Hepatocyte (in vitro differentiated cells): Measurements from ENCODE around the gene KIAA0825. TPM values are rescaled to one million over a fixed set of nuclear protein-coding genes. Genes with fewer than 3 reads are reported as not detected.
A peak's percentile ranks its signal among the peaks of the same experiment; 100 is the strongest.

Source experiments
- DNase-seq: peaks from one replicate; pipeline ENCODE4 v3.0.0-alpha.2; 2016; ENCODE audit warnings: low spot score
- H2AFZ ChIP-seq: fragments of 200-600 bp; sonication (generic); 2 replicates; pipeline ENCODE4 v1.6.0; 2016; ENCODE audit warnings: antibody characterized with exemption, mild to moderate bottlenecking
- H3K27ac ChIP-seq: fragments of 200-600 bp; sonication (generic); 2 replicates; pipeline ENCODE4 v1.5.1; 2016; ENCODE audit warnings: mild to moderate bottlenecking
- H3K27me3 ChIP-seq: fragments of 200-600 bp; sonication (generic); 2 replicates; pipeline ENCODE4 v1.6.1; 2016
- H3K36me3 ChIP-seq: fragments of 200-600 bp; sonication (generic); replicated peaks from 2 replicates; pipeline ENCODE4 v1.5.1; 2016; ENCODE audit warnings: low read depth; ENCODE audit not compliant: insufficient read depth
- H3K4me1 ChIP-seq: fragments of 200-600 bp; sonication (generic); 2 replicates; pipeline ENCODE4 v1.5.1; 2016; ENCODE audit warnings: mild to moderate bottlenecking, moderate library complexity; ENCODE audit not compliant: insufficient read depth
- H3K4me2 ChIP-seq: fragments of 200-600 bp; sonication (generic); 2 replicates; pipeline ENCODE4 v1.6.0; 2016
- H3K4me3 ChIP-seq: fragments of 200-600 bp; sonication (generic); 2 replicates; pipeline ENCODE4 v1.5.1; 2016; ENCODE audit warnings: mild to moderate bottlenecking
- H3K79me2 ChIP-seq: fragments of 200-600 bp; sonication (generic); 2 replicates; pipeline ENCODE4 v1.6.0; 2017; ENCODE audit warnings: mild to moderate bottlenecking
- H3K9me2 ChIP-seq: fragments of 200-600 bp; sonication (generic); replicated peaks from 2 replicates; pipeline ENCODE4 v1.6.0; 2017; ENCODE audit warnings: mild to moderate bottlenecking; ENCODE audit not compliant: insufficient read depth
- H3K9me3 ChIP-seq: fragments of 200-600 bp; sonication (generic); 2 replicates; pipeline ENCODE4 v1.5.1; 2016; ENCODE audit warnings: low read depth, mild to moderate bottlenecking
- H4K20me1 ChIP-seq: fragments of 200-600 bp; sonication (generic); 2 replicates; pipeline ENCODE4 v1.6.0; 2016; ENCODE audit warnings: mild to moderate bottlenecking; ENCODE audit not compliant: insufficient read depth, poor library complexity, severe bottlenecking
- CTCF ChIP-seq: fragments of 200-600 bp; sonication (generic); IDR thresholded peaks from 2 replicates; pipeline ENCODE4 v1.5.1; 2016; ENCODE audit warnings: antibody characterized with exemption, mild to moderate bottlenecking; ENCODE audit not compliant: poor library complexity
- EZH2 ChIP-seq: fragments of 200-600 bp; sonication (generic); IDR thresholded peaks from 2 replicates; pipeline ENCODE4 v1.6.1; 2016; ENCODE audit warnings: antibody characterized with exemption, mild to moderate bottlenecking, borderline replicate concordance
- EZH2phosphoT487 ChIP-seq: fragments of 200-600 bp; sonication (generic); IDR thresholded peaks from one replicate; pipeline ENCODE4 v1.6.1; 2018; ENCODE audit warnings: antibody characterized with exemption, mild to moderate bottlenecking, low read depth, moderate library complexity; ENCODE audit not compliant: unreplicated experiment, severe bottlenecking
- WGBS: methylation state at CpG from one replicate; pipeline ENCODE4 v1.1.6; 2016; ENCODE audit warnings: low lambda C conversion rate; ENCODE audit errors: missing lambda C conversion rate; 5-methylcytosine and 5-hydroxymethylcytosine counted together
- polyA plus RNA-seq: library from polyadenylated mRNA; unstranded; fragments of >200 nt; fragmentation: Nextera tagmentation; extraction: Ambion mirVana; gene quantifications from 2 replicates; pipeline ENCODE4 v1.2.1, GENCODE V29; 2016
- total RNA-seq: library from RNA; depleted of rRNA; stranded (reverse); fragments of >200 nt; gene quantifications from 2 replicates; pipeline ENCODE4 v1.2.3, GENCODE V29; 2014

KIAA0825 gene
- total and polyA plus RNA-seq, 2 experiments from 2014 or later: 2.1 to 4.5 TPM

- no peak overlapping the region for H3K4me3 ChIP-seq
- no peak overlapping the region for H3K4me2 ChIP-seq
- H3K27ac ChIP-seq: no peak overlapping the region
- H3K9me3 ChIP-seq: peaks cover 7% of the 10 kb centered on the region
- H3K27me3 ChIP-seq: no peaks in the 10 kb centered on the region
- no peak for DNase-seq
- H3K9me2 ChIP-seq: no peaks in the 10 kb centered on the region
- no peaks in the 10 kb centered on the region for H3K36me3 ChIP-seq
- no peak overlapping the region for H2AFZ ChIP-seq
- WGBS: 88% methylated on average over 1 of the region's 1 CpG
- no peaks in the 10 kb centered on the region for H3K79me2 ChIP-seq
- no peaks in the 10 kb centered on the region for H3K4me1 ChIP-seq
- H4K20me1 ChIP-seq: no peaks in the 10 kb centered on the region
- TF ChIP-seq EZH2 (no peak), EZH2phosphoT487 (no peak), CTCF (no peak)
Observed at GRCh38 chr5:94544031-94544650, 74.3 kb downstream of the KIAA0825 start.

DNA sequence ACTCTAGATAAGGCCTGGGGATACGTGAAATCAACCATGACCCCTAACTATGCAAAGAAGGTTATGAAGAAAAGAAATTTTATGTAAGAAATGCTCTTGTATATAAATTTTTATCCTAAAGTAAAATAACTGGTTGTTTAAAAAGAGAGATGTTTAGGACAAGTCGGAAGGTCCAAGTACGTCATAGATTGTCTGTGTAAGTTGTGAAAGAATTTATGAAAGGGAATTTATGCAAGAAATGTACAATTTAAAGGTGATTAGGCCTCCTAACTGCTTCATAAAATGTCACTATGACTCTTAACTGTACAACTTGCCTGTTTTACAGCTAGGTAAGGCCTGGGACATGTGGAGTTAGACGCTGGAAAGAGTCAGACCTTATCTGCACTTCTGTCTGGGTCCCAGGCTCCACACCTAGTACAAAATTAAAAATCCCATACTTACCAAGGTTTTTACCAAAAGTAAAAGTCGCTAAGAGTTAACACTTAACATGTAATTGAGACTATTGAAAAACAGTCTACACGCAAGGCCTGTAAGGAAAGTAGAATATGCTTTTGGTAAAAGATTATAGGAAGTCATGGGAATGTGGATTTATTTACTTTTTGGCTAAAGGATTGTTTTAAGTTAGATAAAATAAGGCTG, 77.4 kb downstream of the KIAA0825 start:
- Histone ChIP-seq H3K4me2 (no peak overlapping the region), H3K9me3 (peaks cover 7% of the 10 kb centered on the region), H3K36me3 (no peaks in the 10 kb centered on the region), H3K4me3 (no peak overlapping the region), H3K27me3 (no peaks in the 10 kb centered on the region), H4K20me1 (no peaks in the 10 kb centered on the region), H3K79me2 (no peaks in the 10 kb centered on the region), H3K9me2 (no peaks in the 10 kb centered on the region), H3K4me1 (no peaks in the 10 kb centered on the region), H2AFZ (no peak overlapping the region), H3K27ac (no peak overlapping the region)
- DNase-seq: no peak
- 88% methylated on average over 6 of the region's 6 CpGs for WGBS
- TF ChIP-seq EZH2phosphoT487 (no peak), CTCF (no peak), EZH2 (no peak)

DNA sequence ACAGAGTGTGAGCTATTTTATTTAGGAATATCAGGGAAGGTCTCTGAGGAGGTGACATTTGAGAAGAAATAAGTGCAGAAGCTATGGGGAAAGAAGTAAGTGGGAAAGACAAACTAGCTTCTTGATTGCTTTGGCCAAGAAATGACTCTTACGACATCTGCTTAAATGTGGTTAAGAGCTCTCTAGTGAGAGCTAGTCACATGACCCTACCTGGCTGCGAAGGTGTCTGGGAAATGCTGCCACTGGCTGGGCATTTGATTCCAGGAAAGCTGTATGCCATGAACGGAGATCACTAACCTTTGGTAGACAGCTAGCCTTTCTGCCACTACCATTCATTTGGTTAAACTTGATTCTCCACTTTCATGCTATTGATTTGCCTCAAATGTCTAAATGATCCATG, 80.1 kb downstream of the KIAA0825 start:
- TF ChIP-seq EZH2: no peak
- no peak for TF ChIP-seq EZH2phosphoT487
- no peak for TF ChIP-seq CTCF
- H3K9me3 ChIP-seq: peaks cover 7% of the 10 kb centered on the region
- no peak for DNase-seq
- 90% methylated on average over 3 of the region's 3 CpGs for WGBS
- H3K4me2 ChIP-seq: no peak overlapping the region
- no peaks in the 10 kb centered on the region for H3K27me3 ChIP-seq
- no peaks in the 10 kb centered on the region for H3K79me2 ChIP-seq
- H3K4me1 ChIP-seq: no peaks in the 10 kb centered on the region
- H4K20me1 ChIP-seq: no peaks in the 10 kb centered on the region
- no peak overlapping the region for H2AFZ ChIP-seq
- no peak overlapping the region for H3K4me3 ChIP-seq
- peak overlapping the region; percentile 49 for H3K27ac ChIP-seq
- no peaks in the 10 kb centered on the region for H3K9me2 ChIP-seq
- H3K36me3 ChIP-seq: no peaks in the 10 kb centered on the region
